Neural progenitor cell (in vitro differentiated cells): Measurements from ENCODE around the gene EPB41L4B.

ENCODE experiments used
- CTCF ChIP-seq: fragments of 200-600 bp; sonication (generic); IDR thresholded peaks from 2 replicates; pipeline ENCODE4 v1.5.1; 2017; ENCODE audit warnings: antibody characterized with exemption, mild to moderate bottlenecking
- EZH2 ChIP-seq: fragments of 200-600 bp; sonication (generic); IDR thresholded peaks from 2 replicates; pipeline ENCODE4 v1.6.1; 2017; ENCODE audit warnings: antibody characterized with exemption, mild to moderate bottlenecking, moderate library complexity

GRCh38 chr9:109307380-109308240, 13.2 kb downstream of the EPB41L4B start:
- TF ChIP-seq EZH2 = no peak
- TF ChIP-seq CTCF = no peak
